Activated CD8-positive, alpha-beta memory T cell treated with anti-CD3 and anti-CD28 coated beads, Interleukin-2, amount 10 ng/mL, durations not matched to agents 7 days and 5 days (primary cell): ENCODE measurements around the gene DRD3. TPM values are rescaled to one million over a fixed set of nuclear protein-coding genes. Genes with fewer than 3 reads are reported as not detected.

Experiments
- ATAC-seq: fragments of 150-1000 bp; cut with Tn5 transposase; one replicate; pipeline ENCODE4 v1.10.0; 2021; ENCODE audit warnings: moderate library complexity
- CTCF ChIA-PET: fragments of 350-600 bp; sonication (Branson Sonifier 250); formaldehyde crosslinking; loops from one replicate; lab custom pipeline; 2021; ENCODE audit warnings: antibody characterized with exemption; lab: Charles Lee
- DNase-seq: peaks from one replicate; pipeline ENCODE4 v3.0.0-alpha.2; 2020
- H3K27ac Mint-ChIP-seq: one replicate; pipeline ENCODE4 v1.8.0; 2021; ENCODE audit warnings: mild to moderate bottlenecking, mixed read lengths
- H3K27me3 Mint-ChIP-seq: one replicate; pipeline ENCODE4 v1.8.0; 2021; ENCODE audit warnings: mixed read lengths
- H3K36me3 Mint-ChIP-seq: one replicate; pipeline ENCODE4 v1.8.0; 2021; ENCODE audit warnings: mild to moderate bottlenecking, mixed read lengths
- H3K4me1 Mint-ChIP-seq: one replicate; pipeline ENCODE4 v1.8.0; 2021; ENCODE audit warnings: mixed read lengths
- H3K4me3 Mint-ChIP-seq: one replicate; pipeline ENCODE4 v1.8.0; 2021; ENCODE audit warnings: mild to moderate bottlenecking, moderate library complexity, mixed read lengths
- H3K9me3 Mint-ChIP-seq: one replicate; pipeline ENCODE4 v1.8.0; 2022; ENCODE audit warnings: low read depth, mixed read lengths
- total RNA-seq, 2 experiments: library from RNA; stranded (reverse); gene quantifications; one replicate each; pipeline ENCODE4 v1.2.3, GENCODE V29; 2021

The DRD3 gene
- total RNA-seq, 2 experiments from 2014 or later, result not detected

DNA sequence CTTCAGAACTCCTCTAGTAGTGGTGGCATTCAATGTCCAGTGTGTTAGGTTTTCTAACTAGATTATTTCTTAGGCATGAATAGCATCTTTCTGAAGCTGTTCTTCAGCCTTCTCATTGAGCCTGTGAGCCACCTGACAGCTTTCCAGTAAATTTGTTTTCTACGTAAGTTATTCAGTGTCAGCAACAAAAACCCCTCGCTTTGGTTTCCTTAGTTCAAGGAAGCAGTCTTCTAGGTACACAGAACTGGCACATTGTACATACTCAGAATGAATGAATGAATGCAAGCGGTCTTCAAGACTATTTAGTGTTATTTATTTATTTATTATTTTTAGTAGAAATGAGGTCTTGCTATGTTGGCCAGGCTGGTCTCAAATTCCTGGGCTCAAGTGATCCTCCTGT is 44.9 kb downstream of the DRD3 start:
- no peak for DNase-seq
- no peak for ATAC-seq

DNA sequence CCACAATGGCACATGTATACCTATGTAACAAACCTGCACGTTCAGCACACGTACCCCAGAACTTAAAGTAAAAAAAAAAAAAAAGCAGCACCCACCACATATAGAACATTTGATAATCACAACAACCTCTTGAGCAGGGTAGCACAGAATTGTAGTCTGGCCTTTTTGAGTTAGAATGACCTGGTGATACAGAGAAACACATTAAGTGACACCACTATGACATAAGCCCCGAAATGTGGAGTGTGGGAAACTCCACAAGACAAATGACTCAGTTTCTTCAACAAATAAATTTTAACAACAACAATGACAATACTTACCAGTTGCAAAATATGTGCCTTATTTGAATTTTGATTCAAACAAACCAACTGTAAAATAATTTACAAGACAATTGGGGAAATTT is 46.4 kb downstream of the DRD3 start:
- Mint-ChIP-seq H3K9me3 (no peaks in the 10 kb centered on the region), H3K4me1 (peaks cover 6% of the 10 kb centered on the region), H3K36me3 (peaks cover 3% of the 10 kb centered on the region), H3K27ac (no peak overlapping the region), H3K4me3 (no peak overlapping the region), H3K27me3 (no peaks in the 10 kb centered on the region)
- no peak for ATAC-seq
- CTCF ChIA-PET, result no interaction called here
- no peak for DNase-seq

More for the DNA sequence above, 44.9 kb downstream of the DRD3 start:
- peak overlapping the region; percentile 25 for H3K27ac Mint-ChIP-seq
- H3K9me3 Mint-ChIP-seq, result no peaks in the 10 kb centered on the region
- CTCF ChIA-PET, result no interaction called here
- H3K4me1 Mint-ChIP-seq, result peaks cover 4% of the 10 kb centered on the region
- H3K36me3 Mint-ChIP-seq, result peaks cover 3% of the 10 kb centered on the region
- H3K27me3 Mint-ChIP-seq, result no peaks in the 10 kb centered on the region
- H3K4me3 Mint-ChIP-seq, result no peak overlapping the region

GRCh38 chr3:114128826-114129225 is 50.0 kb downstream of the DRD3 start:
- ATAC-seq (no peak), DNase-seq (no peak)
- Mint-ChIP-seq H3K4me1 (peaks cover 6% of the 10 kb centered on the region), H3K36me3 (no peaks in the 10 kb centered on the region), H3K4me3 (no peak overlapping the region), H3K27me3 (no peaks in the 10 kb centered on the region), H3K9me3 (no peaks in the 10 kb centered on the region), H3K27ac (no peak overlapping the region)
- CTCF ChIA-PET, result interaction anchor here (1.1 to 1.4 kb wide), 2 partner anchors 162 to 309 kb away, joined by 3 to 4 read pairs; no protein-coding TSS in a partner anchor

DNA sequence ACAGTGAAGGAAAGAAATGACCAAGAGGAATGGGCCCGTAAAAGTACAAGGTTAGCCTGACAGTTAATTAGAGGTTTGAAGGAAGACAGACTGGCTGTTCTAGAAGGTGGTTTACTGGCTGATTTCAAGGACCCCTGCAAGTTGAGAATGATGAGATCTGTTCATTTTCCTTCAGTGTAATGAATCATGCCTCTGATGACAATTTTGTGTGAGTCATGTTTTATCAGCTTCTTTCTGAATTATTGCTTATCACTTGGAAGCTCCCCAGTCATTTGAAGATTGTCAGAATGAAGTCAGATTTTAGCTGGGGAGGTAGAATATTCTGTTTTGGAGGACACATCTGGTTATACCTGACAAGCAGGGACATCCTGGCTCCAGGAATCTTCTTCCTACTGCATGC is 50.6 kb downstream of the DRD3 start:
- Mint-ChIP-seq H3K4me1 (peaks cover 2% of the 10 kb centered on the region), H3K36me3 (no peaks in the 10 kb centered on the region), H3K27ac (no peak overlapping the region), H3K9me3 (no peaks in the 10 kb centered on the region), H3K27me3 (no peaks in the 10 kb centered on the region), H3K4me3 (no peak overlapping the region)
- DNase-seq, result no peak
- CTCF ChIA-PET, result interaction anchor here (1.1 kb wide), 1 partner anchor 310 kb away, joined by 3 read pairs; no protein-coding TSS in a partner anchor
- ATAC-seq, result no peak

GRCh38 chr3:114127517-114127916 is 51.3 kb downstream of the DRD3 start:
- CTCF ChIA-PET, result no interaction called here
- no peak for DNase-seq

GRCh38 chr3:114126461-114126860 is 52.4 kb downstream of the DRD3 start:
- no peaks in the 10 kb centered on the region for H3K36me3 Mint-ChIP-seq
- DNase-seq (no peak), ATAC-seq (no peak)
- H3K4me3 Mint-ChIP-seq, result no peak overlapping the region
- H3K4me1 Mint-ChIP-seq, result peaks cover 2% of the 10 kb centered on the region
- H3K27ac Mint-ChIP-seq, result no peak overlapping the region
- CTCF ChIA-PET, result no interaction called here
- peaks cover 3% of the 10 kb centered on the region for H3K27me3 Mint-ChIP-seq
- no peaks in the 10 kb centered on the region for H3K9me3 Mint-ChIP-seq

More at GRCh38 chr3:114127517-114127916, 51.3 kb downstream of the DRD3 start:
- Mint-ChIP-seq H3K9me3 (no peaks in the 10 kb centered on the region), H3K27ac (no peak overlapping the region), H3K4me3 (no peak overlapping the region), H3K36me3 (no peaks in the 10 kb centered on the region), H3K27me3 (peaks cover 3% of the 10 kb centered on the region), H3K4me1 (peaks cover 2% of the 10 kb centered on the region)
- ATAC-seq, result no peak

- no peaks in the 10 kb centered on the region for H3K4me1 Mint-ChIP-seq
- CTCF ChIA-PET, result no interaction called here
- ATAC-seq (no peak), DNase-seq (no peak)
- H3K9me3 Mint-ChIP-seq, result no peaks in the 10 kb centered on the region
- no peaks in the 10 kb centered on the region for H3K36me3 Mint-ChIP-seq
- no peak overlapping the region for H3K4me3 Mint-ChIP-seq
- H3K27ac Mint-ChIP-seq, result no peak overlapping the region
- peaks cover 3% of the 10 kb centered on the region for H3K27me3 Mint-ChIP-seq
Observed at GRCh38 chr3:114122027-114122709, 56.7 kb downstream of the DRD3 start.

DNA sequence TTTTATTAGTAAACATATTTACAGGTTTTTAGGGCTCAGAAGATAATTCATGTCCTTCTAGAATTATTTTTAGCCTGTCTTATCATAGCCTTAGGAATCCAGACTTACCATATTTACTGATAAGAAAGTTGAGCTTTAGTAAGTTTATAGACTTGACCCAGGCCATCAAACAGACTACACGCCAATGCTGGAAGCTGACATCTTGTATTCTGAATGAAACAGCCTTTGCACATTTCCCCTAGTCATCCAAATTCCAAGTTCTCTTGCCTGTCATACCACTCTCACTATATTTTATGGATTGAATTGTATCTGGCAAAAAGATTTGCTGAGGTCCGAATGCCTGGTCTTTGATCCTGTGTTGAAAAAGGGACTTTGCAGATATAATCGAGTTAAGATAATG is 58.6 kb downstream of the DRD3 start:
- no peaks in the 10 kb centered on the region for H3K9me3 Mint-ChIP-seq
- DNase-seq, result no peak
- H3K36me3 Mint-ChIP-seq, result no peaks in the 10 kb centered on the region
- no peak for ATAC-seq
- H3K27me3 Mint-ChIP-seq, result peaks cover 3% of the 10 kb centered on the region
- H3K27ac Mint-ChIP-seq, result no peak overlapping the region
- CTCF ChIA-PET, result no interaction called here
- H3K4me3 Mint-ChIP-seq, result no peak overlapping the region
- no peaks in the 10 kb centered on the region for H3K4me1 Mint-ChIP-seq

DNA sequence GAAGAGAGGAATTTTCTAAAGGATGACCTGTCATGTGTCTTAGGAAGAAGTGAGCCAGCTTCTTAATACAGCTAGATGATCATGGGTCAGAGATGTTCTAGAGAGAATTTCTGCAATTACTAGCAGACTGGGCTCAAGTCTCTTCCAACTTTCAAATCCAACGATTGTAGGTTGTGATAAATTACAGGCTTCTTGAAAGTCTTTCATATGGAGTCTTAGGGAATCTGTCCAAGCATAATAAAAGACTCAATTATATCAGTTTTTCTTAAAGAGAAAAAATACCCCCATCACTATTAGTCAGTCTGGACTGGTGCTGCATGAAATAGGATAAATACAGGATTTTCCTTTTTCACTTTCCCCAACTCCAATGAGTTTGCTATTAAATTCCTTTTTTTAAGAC is 59.1 kb downstream of the DRD3 start:
- CTCF ChIA-PET, result no interaction called here
- Mint-ChIP-seq H3K4me3 (no peak overlapping the region), H3K36me3 (no peaks in the 10 kb centered on the region), H3K9me3 (no peaks in the 10 kb centered on the region), H3K27me3 (peaks cover 3% of the 10 kb centered on the region), H3K27ac (no peak overlapping the region), H3K4me1 (no peaks in the 10 kb centered on the region)
- ATAC-seq, result no peak
- no peak for DNase-seq

DNA sequence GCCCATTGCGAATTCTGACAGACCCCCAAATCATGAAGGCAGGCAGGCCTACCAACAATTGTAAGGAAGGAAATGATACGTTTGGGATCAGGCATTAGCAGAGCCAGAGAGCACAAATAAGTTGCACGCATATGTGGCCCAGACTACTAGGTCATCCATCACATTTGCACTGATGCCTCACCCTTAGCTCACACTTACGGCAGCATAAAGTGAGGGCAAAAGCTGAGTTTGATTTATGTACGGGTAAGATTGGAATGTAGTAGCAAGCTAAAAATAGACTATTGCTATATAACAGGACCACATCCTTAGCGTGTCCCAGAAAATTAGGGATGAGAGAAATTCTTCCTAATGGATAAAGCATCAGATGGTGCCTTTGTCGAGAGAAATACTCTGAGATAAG is 63.7 kb downstream of the DRD3 start:
- H3K9me3 Mint-ChIP-seq, result no peaks in the 10 kb centered on the region
- no peak overlapping the region for H3K27ac Mint-ChIP-seq
- peaks cover 9% of the 10 kb centered on the region for H3K27me3 Mint-ChIP-seq
- no peaks in the 10 kb centered on the region for H3K36me3 Mint-ChIP-seq
- CTCF ChIA-PET, result interaction anchor here (0.9 kb wide), 2 partner anchors 22 to 38 kb away, joined by 3 read pairs; no protein-coding TSS in a partner anchor
- ATAC-seq (no peak), DNase-seq (no peak)
- no peaks in the 10 kb centered on the region for H3K4me1 Mint-ChIP-seq
- H3K4me3 Mint-ChIP-seq, result no peak overlapping the region

- no peaks in the 10 kb centered on the region for H3K9me3 Mint-ChIP-seq
- H3K27me3 Mint-ChIP-seq, result peaks cover 14% of the 10 kb centered on the region
- ATAC-seq, result no peak
- CTCF ChIA-PET, result no interaction called here
- no peaks in the 10 kb centered on the region for H3K36me3 Mint-ChIP-seq
- H3K4me1 Mint-ChIP-seq, result no peaks in the 10 kb centered on the region
- DNase-seq, result no peak
- H3K4me3 Mint-ChIP-seq, result no peak overlapping the region
- no peak overlapping the region for H3K27ac Mint-ChIP-seq
Observed at GRCh38 chr3:114114719-114115118, 64.1 kb downstream of the DRD3 start.

GRCh38 chr3:114112696-114113095 is 66.2 kb downstream of the DRD3 start:
- H3K9me3 Mint-ChIP-seq, result no peaks in the 10 kb centered on the region
- H3K4me1 Mint-ChIP-seq, result no peaks in the 10 kb centered on the region
- no peak for DNase-seq
- ATAC-seq, result no peak
- no peak overlapping the region for H3K27ac Mint-ChIP-seq
- peaks cover 24% of the 10 kb centered on the region for H3K27me3 Mint-ChIP-seq
- CTCF ChIA-PET, result no interaction called here
- H3K36me3 Mint-ChIP-seq, result no peaks in the 10 kb centered on the region
- H3K4me3 Mint-ChIP-seq, result no peak overlapping the region

DNA sequence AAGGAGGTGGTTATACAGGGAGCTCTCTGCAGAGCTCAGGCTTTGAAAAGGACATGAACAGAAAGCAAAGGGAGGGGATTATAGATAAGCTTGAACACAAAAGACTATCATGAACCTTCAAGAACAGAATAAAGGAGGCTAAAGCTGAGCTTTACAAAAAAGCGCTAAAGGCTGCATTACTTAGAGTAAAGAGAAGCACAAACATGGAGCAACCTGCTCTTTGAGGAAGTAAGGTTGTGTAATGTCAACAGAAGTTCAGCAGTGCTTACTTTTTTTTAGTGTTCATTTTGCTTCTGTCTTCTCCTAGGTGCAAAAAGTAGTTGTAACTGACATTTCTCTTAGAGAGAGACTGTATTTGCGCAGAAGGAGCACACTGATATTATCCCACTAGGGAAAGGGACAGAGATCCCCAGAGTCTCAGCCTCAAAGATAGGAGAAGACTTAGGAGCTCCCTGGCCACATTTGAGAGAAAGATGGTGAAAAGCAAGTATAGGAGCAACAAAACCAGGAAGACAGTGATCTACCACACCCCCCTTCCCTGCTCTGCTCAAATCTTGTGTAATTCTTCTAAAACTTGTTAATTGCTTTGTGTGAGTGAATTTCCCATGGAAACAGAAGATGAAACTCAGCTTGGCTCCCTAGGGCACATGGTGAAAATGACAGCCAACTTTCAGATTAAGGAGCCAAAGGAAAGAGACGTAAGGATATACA is 67.6 kb downstream of the DRD3 start:
- no peak overlapping the region for H3K4me3 Mint-ChIP-seq
- H3K4me1 Mint-ChIP-seq, result no peaks in the 10 kb centered on the region
- no peaks in the 10 kb centered on the region for H3K9me3 Mint-ChIP-seq
- CTCF ChIA-PET, result no interaction called here
- H3K27ac Mint-ChIP-seq, result no peak overlapping the region
- ATAC-seq, result no peak
- no peak for DNase-seq
- H3K36me3 Mint-ChIP-seq, result no peaks in the 10 kb centered on the region
- H3K27me3 Mint-ChIP-seq, result peaks cover 27% of the 10 kb centered on the region

GRCh38 chr3:114110439-114110838 is 68.4 kb downstream of the DRD3 start:
- Mint-ChIP-seq H3K4me1 (no peaks in the 10 kb centered on the region), H3K36me3 (no peaks in the 10 kb centered on the region), H3K27me3 (peaks cover 27% of the 10 kb centered on the region), H3K27ac (no peak overlapping the region), H3K4me3 (no peak overlapping the region), H3K9me3 (no peaks in the 10 kb centered on the region)
- no peak for ATAC-seq
- DNase-seq, result no peak
- CTCF ChIA-PET, result no interaction called here
